Activated effector memory CD4-positive, alpha-beta T cell treated with anti-CD3 and anti-CD28 coated beads, Interleukin-2, amount 50 U/mL, for 16 hours (primary cell): ENCODE data around the gene DPAGT1.

Source experiments
- DNase-seq: peaks from one replicate; pipeline ENCODE4 v3.0.0-alpha.2; 2020

DPAGT1 gene

GRCh38 chr11:119115484-119116234, 14.0 kb upstream of the DPAGT1 start:
- DNase-seq: no peak

DNA sequence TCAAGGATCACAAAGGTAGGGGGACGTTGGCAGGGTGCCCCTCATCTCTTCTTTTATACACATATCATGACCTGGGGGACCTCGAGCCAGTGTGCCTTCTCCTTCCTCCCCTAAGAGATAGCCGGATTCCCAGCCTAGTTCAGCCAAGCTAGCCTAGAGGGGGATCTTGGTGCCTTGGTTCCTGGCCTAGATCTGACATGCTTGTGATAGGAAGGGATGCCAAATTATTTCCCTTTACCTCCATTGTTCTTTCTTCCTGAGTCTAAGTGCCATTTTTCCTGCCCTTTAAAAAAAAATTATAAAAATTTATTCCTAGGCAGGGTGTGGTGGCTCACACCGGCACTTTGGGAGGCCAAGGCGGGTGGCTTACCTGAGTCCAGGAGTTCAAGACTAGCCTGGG, 12.7 kb upstream of the DPAGT1 start:
- DNase-seq: no peak

DNA sequence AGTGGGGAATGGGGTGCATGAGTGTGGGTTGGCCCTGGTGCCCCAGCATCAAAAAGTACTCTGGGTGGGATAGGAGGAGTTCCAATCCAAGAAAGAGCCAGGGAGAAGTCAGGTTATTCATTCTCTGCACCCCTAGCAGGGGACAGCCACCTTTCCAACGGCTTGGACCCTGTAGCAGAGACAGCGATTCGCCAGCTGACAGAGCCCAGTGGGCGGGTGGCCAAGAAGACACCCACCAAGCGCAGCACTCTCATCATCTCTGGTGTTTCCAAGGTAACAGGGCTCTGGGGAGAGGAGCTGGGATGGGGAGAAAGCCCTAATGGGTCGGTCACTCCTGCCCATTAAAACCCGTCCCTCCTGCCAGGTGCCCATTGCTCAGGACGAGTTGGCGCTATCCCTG, 12.1 kb upstream of the DPAGT1 start:
- no peak for DNase-seq

- no peak for DNase-seq
These were observed 10.8 kb upstream of the DPAGT1 start for GRCh38 chr11:119112314-119113020.

DNA sequence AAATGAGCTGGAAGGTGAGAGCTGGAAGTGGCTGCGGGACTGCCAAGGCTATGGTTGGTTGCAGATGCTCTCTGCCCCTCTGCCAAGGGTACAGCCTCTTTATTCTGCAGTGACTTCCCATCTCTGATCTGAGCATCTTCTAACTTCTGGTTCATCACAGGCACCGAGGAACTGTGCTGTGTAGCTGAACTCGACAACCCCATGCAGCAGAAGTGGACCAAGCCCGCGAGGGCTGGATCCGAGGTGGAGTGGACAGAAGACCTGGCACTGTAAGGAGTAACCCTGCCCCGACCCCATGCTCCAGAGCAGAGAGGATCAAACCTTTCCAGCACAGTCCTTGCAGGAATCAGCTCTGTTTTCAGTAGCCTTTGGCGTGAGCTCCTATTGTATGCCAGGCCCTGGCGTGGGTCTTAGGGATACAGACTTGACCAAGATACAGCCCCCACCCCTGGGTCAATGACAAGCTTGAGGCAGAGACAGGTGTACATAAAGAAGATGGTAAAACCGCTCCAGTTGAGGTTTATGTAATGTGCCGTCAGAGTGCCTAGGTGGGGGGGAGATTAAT, 9.8 kb upstream of the DPAGT1 start:
- no peak for DNase-seq

GRCh38 chr11:119110439-119110838, 8.8 kb upstream of the DPAGT1 start:
- DNase-seq: no peak

DNA sequence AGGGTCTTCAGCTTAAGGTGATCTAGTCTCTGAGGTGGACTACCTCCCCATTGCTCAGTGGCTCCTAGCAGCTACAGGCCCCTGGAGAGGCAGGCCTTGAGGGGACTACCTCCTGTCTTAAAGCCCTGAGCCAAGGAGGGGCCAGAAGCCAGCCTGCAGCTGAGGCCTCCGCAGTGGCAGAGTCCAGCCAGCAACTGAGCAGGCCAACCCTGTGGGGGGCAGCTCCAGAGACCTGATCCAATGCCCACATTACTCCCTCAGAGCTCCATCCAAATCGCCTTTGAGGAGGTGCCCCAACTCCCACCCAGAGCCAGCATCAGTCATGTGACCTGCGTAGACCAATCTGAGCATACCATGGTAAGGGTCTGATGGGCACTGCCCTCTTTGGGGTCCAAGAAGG, 8.2 kb upstream of the DPAGT1 start:
- DNase-seq: no peak

- no peak for DNase-seq
These were observed 7.2 kb upstream of the DPAGT1 start for GRCh38 chr11:119108857-119109221.

DNA sequence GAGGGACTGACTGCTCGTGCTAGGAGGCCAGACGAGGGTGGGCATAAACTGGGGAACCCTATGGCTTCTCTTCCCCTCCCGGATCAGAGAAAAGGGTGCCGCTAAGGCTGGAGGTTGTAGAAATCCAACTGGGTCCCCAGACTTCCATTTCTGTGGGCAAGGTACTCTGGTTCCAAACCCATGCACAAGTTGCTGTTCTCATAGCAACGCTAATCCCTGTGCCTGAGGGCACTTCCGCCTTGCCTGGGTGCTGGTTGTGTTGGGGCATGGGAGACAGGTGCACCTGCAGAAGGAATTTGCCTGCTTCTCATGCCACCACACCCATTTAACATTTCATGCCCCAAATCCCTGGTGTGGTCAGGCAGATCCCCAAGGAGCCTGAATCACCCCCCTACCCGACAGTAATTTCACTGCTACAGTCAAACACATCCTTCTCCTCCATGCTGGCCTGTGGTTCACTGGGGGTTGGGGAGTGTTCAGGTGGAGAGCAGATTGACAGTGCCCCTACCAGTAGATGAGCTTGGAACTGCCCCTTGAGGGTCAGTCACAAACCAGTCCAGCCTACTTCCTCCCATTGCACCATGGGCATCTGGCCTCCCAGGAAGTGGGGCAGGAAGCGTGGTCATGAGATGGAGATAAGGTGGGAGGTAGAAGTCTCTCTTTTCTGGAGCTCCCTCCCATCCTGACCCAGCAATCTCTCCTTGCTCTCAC, 6.6 kb upstream of the DPAGT1 start:
- peak; percentile 76 for DNase-seq

DNA sequence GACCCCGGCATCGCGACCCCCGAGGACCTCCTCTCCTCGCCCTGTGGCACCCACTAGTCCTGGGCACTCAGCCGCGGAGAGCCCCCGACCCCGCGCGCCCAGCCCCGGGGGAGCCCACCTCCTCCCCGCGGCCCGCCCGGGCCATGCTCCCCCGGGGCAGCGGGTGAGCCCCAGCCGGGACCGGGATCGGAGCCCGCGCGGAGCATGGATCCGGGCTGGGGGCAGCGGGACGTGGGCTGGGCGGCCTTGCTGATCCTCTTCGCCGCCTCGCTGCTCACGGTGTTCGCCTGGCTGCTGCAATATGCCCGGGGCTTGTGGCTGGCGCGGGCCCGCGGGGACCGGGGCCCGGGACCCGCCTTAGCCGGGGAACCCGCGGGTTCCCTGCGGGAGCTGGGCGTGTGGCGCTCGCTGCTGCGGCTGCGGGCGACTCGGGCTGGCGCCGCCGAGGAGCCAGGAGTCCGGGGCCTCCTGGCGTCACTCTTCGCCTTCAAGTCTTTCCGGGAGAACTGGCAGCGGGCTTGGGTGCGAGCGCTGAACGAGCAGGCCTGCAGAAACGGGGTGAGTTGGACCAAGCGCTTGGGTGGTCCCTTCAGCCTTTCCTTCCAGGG, 6.0 kb upstream of the DPAGT1 start:
- DNase-seq: no peak

- peak; percentile 96 for DNase-seq
These were observed 5.2 kb upstream of the DPAGT1 start, which contains the start of gene C2CD2L for GRCh38 chr11:119106564-119107537. C2CD2L (plus strand) TSS chr11:119107344; CDS start chr11:119107742, 398 bp downstream.

GRCh38 chr11:119103793-119104192, 2.1 kb upstream of the DPAGT1 start:
- no peak for DNase-seq

- DNase-seq: peak; percentile 30
These were observed 1.6 kb upstream of the DPAGT1 start for GRCh38 chr11:119103161-119103664.

DNA sequence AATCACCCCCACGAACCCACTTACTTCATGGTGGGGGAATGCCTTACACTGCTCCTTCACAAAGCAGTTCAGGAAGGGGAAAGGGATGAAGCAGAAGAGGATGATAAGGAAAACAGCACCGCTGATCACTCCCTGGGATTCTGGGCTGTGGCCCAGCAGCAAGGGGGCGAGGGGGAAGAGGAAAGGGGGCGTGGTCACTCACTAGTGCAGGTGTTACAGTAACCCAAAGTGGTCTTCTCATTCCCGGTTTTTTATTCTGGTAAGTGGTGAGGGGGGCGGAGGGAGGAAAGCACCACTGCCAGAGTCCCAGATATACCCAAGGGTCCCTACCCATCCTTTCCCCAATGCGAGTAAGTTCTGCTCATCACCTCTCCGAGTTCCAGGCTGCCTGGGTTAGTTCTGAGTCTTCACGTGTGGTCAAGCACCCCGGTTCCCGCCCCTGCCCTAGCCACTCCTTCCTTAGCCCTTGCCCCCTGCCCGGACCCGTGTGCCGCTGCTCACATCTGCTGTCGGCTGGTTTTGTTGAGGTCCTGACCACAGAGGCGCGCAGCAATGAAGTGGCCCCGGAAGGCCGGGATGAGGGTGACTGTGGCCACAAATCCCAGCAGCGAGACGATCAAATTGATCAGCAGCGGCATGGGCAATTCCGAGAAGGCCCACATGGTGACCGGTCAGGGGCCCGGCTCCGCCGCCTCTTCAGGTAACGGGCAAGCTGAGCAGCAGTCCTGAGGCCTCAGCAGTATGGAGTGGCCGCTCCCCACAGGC, 477 bp downstream of the DPAGT1 start:
- no peak for DNase-seq

GRCh38 chr11:119100246-119100970, 1.2 kb downstream of the DPAGT1 start:
- DNase-seq: no peak

GRCh38 chr11:119099711-119100110, 1.9 kb downstream of the DPAGT1 start:
- no peak for DNase-seq

DNA sequence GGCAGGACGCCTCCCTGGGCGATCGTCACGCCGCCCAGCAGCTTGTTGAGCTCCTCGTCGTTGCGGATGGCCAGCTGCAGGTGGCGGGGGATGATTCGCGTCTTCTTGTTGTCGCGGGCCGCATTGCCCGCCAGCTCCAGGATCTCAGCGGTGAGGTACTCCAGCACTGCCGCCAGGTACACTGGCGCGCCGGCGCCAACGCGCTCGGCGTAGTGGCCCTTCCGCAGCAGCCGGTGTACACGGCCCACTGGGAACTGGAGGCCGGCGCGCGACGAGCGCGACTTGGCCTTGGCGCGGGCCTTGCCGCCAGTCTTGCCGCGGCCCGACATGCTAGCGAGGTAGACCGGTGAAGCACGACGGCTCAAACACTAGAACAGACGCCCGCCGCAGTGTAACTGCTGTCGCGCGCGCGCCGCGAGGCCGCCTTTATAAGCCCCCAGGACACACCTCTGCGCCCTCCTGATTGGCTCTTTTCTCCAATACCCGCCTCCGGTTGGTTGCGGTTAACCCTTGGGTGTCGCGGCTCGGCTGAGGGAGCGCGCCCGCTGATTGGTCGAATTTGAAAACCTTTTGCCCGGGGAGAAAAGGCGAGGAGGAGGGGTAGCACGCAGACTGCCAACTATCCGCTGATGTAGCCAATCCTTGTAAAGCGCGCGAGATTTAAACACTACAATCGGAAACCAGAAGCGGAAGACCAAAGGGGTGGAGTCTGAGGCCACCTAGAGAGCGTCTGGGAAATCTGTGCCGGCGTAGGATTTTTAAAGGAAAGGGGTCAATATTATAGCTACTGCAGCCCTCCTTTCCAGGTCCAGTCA, 6.4 kb downstream of the DPAGT1 start:
- DNase-seq: peak; percentile 100

GRCh38 chr11:119094816-119095065, 6.9 kb downstream of the DPAGT1 start:
- peak; percentile 89 for DNase-seq
